HUES6 (cell line): ENCODE measurements around the gene TMEM45B.
"Not testable (repeated sequence)": the region's sequence is repeated elsewhere in the genome, so short reads cannot be mapped to it uniquely, and the experiment has no call there.

Experiments
- H3K27ac ChIP-seq: 2 replicates; pipeline ENCODE4 v1.7.0; 2013; ENCODE audit warnings: low read depth, mild to moderate bottlenecking, low read length, inconsistent platforms
- H3K27me3 ChIP-seq: 2 replicates; pipeline ENCODE4 v1.6.1; 2013; ENCODE audit warnings: low read length; ENCODE audit not compliant: control insufficient read depth, insufficient read depth
- H3K36me3 ChIP-seq: 2 replicates; pipeline ENCODE4 v1.6.1; 2013; ENCODE audit warnings: low read length; ENCODE audit not compliant: control insufficient read depth, insufficient read depth
- H3K4me1 ChIP-seq: 2 replicates; pipeline ENCODE4 v1.6.1; 2013; ENCODE audit warnings: low read length; ENCODE audit not compliant: control insufficient read depth, insufficient read depth
- H3K4me3 ChIP-seq: 2 replicates; pipeline ENCODE4 v1.5.1; 2013; ENCODE audit warnings: low read depth, low read length
- H3K9ac ChIP-seq: one replicate; pipeline ENCODE4 v1.6.1; 2013; ENCODE audit warnings: mild to moderate bottlenecking, low read length
- H3K9me3 ChIP-seq: 2 replicates; pipeline ENCODE4 v1.6.1; 2013; ENCODE audit warnings: low read depth, low read length; ENCODE audit not compliant: control insufficient read depth, insufficient read depth

TMEM45B gene

DNA sequence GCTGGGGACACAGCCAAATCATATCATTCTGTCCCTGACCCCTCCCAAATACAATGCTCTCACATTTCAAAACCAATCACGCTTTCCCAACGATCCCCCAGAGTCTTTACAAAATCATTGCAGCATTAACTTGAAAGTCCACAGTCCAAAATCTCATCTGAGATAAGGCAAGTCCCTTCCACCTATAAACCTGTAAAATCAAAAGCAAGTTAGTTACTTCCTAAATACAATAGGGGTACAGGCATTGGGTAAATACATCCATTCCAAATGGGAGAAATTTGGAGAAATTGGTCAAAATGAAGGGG, 29.6 kb upstream of the TMEM45B start:
- H3K9me3 ChIP-seq, H3K4me1 ChIP-seq, H3K4me3 ChIP-seq, H3K27ac ChIP-seq, H3K36me3 ChIP-seq, H3K27me3 ChIP-seq, H3K9ac ChIP-seq: not testable (repeated sequence)

DNA sequence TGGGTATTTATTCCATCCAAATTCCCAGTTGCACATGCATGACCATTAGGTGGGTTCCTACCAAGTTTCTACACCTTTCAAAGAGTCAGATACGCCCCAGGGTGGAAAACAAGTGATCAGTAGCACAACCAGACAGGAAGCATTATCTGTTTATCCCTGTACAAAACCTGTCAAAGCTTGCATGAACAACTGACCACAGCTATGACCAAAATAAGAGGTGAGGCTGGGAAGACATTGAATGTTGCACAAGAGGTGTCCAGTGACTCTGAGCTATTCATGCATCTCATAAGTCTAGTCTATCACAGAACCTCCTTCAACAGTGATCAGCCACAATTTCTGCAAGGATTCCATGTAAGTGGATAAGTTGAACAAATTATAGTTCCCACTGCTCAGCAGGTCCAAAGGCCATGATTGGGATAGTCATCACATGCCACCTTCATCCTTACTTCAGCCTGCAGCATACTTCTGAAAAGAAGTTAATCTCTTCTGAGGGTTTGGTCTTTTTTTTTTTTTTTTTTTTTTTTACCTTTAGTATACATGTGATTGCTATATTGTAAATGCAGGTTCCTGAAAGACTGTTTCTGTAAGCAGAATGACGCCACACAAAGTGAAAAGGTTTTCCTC, 28.0 kb upstream of the TMEM45B start:
- H3K27me3 ChIP-seq: no peaks in the 10 kb centered on the region; the same call in 1 of the 2 replicates
- no peaks in the 10 kb centered on the region for H3K4me1 ChIP-seq
- H3K27ac ChIP-seq: no peak overlapping the region
- no peaks in the 10 kb centered on the region for H3K36me3 ChIP-seq
- no peak overlapping the region for H3K9ac ChIP-seq
- no peak overlapping the region for H3K4me3 ChIP-seq
- H3K9me3 ChIP-seq: no peaks in the 10 kb centered on the region

- no peaks in the 10 kb centered on the region for H3K4me1 ChIP-seq
- H3K36me3 ChIP-seq: no peaks in the 10 kb centered on the region
- H3K9me3 ChIP-seq: no peaks in the 10 kb centered on the region
- no peak overlapping the region for H3K9ac ChIP-seq
- no peaks in the 10 kb centered on the region; the same call in 1 of the 2 replicates for H3K27me3 ChIP-seq
- no peak overlapping the region for H3K4me3 ChIP-seq
- H3K27ac ChIP-seq: no peak overlapping the region
Measured at GRCh38 chr11:129788278-129788677, 27.4 kb upstream of the TMEM45B start.

- no peaks in the 10 kb centered on the region for H3K36me3 ChIP-seq
- peaks cover 11% of the 10 kb centered on the region for H3K9me3 ChIP-seq
- H3K9ac ChIP-seq: no peak overlapping the region
- H3K27me3 ChIP-seq: no peaks in the 10 kb centered on the region
- no peak overlapping the region for H3K27ac ChIP-seq
- H3K4me3 ChIP-seq: no peak overlapping the region
- H3K4me1 ChIP-seq: no peaks in the 10 kb centered on the region
Measured at GRCh38 chr11:129790106-129790505, 25.5 kb upstream of the TMEM45B start.

- Histone ChIP-seq H3K9ac (no peak overlapping the region), H3K4me1 (no peaks in the 10 kb centered on the region), H3K27ac (no peak overlapping the region), H3K9me3 (peaks cover 21% of the 10 kb centered on the region), H3K36me3 (no peaks in the 10 kb centered on the region), H3K4me3 (no peak overlapping the region), H3K27me3 (no peaks in the 10 kb centered on the region)
Measured at GRCh38 chr11:129791515-129791914, 24.1 kb upstream of the TMEM45B start.

GRCh38 chr11:129792663-129793062, 23.0 kb upstream of the TMEM45B start:
- Histone ChIP-seq H3K27me3 (no peaks in the 10 kb centered on the region), H3K36me3 (no peaks in the 10 kb centered on the region)

GRCh38 chr11:129795089-129795488, 20.6 kb upstream of the TMEM45B start:
- Histone ChIP-seq H3K4me3 (no peak overlapping the region), H3K9ac (no peak overlapping the region), H3K9me3 (peaks cover 24% of the 10 kb centered on the region), H3K36me3 (no peaks in the 10 kb centered on the region), H3K4me1 (no peaks in the 10 kb centered on the region), H3K27ac (no peak overlapping the region), H3K27me3 (no peaks in the 10 kb centered on the region)

More at GRCh38 chr11:129792663-129793062, 23.0 kb upstream of the TMEM45B start:
- peaks cover 21% of the 10 kb centered on the region for H3K9me3 ChIP-seq
- H3K4me1 ChIP-seq: no peaks in the 10 kb centered on the region
- H3K4me3 ChIP-seq: no peak overlapping the region
- H3K9ac ChIP-seq: no peak overlapping the region
- H3K27ac ChIP-seq: no peak overlapping the region

- peaks cover 31% of the 10 kb centered on the region for H3K9me3 ChIP-seq
Measured at GRCh38 chr11:129798212-129798611, 17.4 kb upstream of the TMEM45B start.

DNA sequence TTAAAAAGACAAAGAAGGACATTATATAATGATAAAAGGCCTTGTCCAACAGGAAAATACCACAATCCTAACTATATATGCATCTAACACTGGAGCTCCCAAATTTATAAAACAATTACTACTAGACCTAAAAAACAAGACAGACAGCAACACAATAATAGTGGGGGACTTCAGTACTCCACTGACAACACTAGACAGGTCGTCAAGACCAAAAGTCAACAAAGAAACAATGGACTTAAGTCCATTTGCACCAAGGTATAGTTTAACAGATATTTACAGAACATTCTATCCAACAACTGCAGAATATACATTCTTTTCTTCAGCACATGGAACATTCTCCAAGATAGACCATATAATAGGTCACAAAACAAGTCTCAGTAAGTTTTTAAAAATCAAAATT, 15.5 kb upstream of the TMEM45B start:
- peaks cover 22% of the 10 kb centered on the region for H3K9me3 ChIP-seq
- H3K4me1 ChIP-seq, H3K36me3 ChIP-seq, H3K27ac ChIP-seq, H3K4me3 ChIP-seq, H3K27me3 ChIP-seq, H3K9ac ChIP-seq: not testable (repeated sequence)

More at GRCh38 chr11:129798212-129798611, 17.4 kb upstream of the TMEM45B start:
- Histone ChIP-seq H3K27ac (no peak overlapping the region), H3K4me1 (0 out of 2 replicates have a peak, but pooled peaks cover under 1% of the 10 kb centered on the region), H3K9ac (no peak overlapping the region), H3K36me3 (no peaks in the 10 kb centered on the region), H3K4me3 (no peak overlapping the region), H3K27me3 (no peaks in the 10 kb centered on the region)

DNA sequence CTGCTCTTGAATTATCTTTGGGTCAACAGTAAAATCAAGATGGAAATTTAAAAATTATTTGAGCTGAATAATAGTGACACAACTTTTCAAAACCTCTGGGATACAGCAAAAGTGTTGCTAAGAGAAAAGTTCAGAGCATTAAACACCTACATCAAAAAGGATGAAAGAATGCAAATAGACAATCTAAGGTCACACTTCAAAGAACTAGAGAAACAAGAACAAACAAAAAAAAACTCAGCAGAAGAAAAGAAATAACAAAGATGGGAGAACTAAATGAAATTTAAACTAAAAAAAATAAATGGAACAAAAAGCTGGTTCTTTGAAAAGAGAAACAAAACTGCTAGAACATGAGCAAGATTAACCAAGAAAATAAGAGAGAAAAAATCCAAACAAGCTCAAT, 15.0 kb upstream of the TMEM45B start:
- Histone ChIP-seq H3K27me3 (no peaks in the 10 kb centered on the region), H3K27ac (no peak overlapping the region), H3K4me3 (no peak overlapping the region), H3K9me3 (peaks cover 19% of the 10 kb centered on the region), H3K9ac (no peak overlapping the region), H3K36me3 (no peaks in the 10 kb centered on the region), H3K4me1 (0 out of 2 replicates have a peak, but pooled peaks cover 6% of the 10 kb centered on the region)

GRCh38 chr11:129803533-129803932, 12.1 kb upstream of the TMEM45B start:
- Histone ChIP-seq H3K27ac (no peak overlapping the region), H3K27me3 (no peaks in the 10 kb centered on the region), H3K9ac (no peak overlapping the region), H3K36me3 (no peaks in the 10 kb centered on the region), H3K4me1 (0 out of 2 replicates have a peak, but pooled peaks cover 6% of the 10 kb centered on the region), H3K9me3 (peaks cover 13% of the 10 kb centered on the region), H3K4me3 (no peak overlapping the region; the same call in 1 of the 2 replicates)
